Gastroesophageal sphincter (tissue), 3 donors: ENCODE data around the gene ZFYVE28.

Experiments
- EP300 ChIP-seq: sonication (generic); formaldehyde crosslinking; IDR thresholded peaks from one replicate; pipeline ENCODE4 v1.6.1; 2017; ENCODE audit warnings: antibody characterized with exemption, mild to moderate bottlenecking
- POLR2A ChIP-seq, 2 donors: fragments of 450-650 bp; IDR thresholded peaks; one replicate each; pipeline ENCODE4 v1.6.1; 2017; ENCODE audit warnings: antibody characterized with exemption in 2 of 2, mild to moderate bottlenecking in 2 of 2, moderate library complexity in 1 of 2
- POLR2AphosphoS5 ChIP-seq: sonication (generic); formaldehyde crosslinking; IDR thresholded peaks from one replicate; pipeline ENCODE4 v1.6.1; 2017; ENCODE audit warnings: antibody characterized with exemption
- TF ChIP-seq, protein P1 (sequence below), 4 experiments: fragments of 200-600 bp in 2 of 4; fragments of 450-650 bp in 2 of 4; sonication (generic) in 1 of 4; IDR thresholded peaks; one replicate each; pipeline ENCODE4 v1.5.1; 2017 to 2019; ENCODE audit warnings: antibody characterized with exemption in 4 of 4, mild to moderate bottlenecking in 2 of 4, moderate library complexity in 2 of 4

- TF ChIP-seq EP300 (no peak), POLR2AphosphoS5 (no peak), POLR2A (IDR thresholded peaks at IDR 0.05) (no peak)
- TF ChIP-seq, protein P1, sequence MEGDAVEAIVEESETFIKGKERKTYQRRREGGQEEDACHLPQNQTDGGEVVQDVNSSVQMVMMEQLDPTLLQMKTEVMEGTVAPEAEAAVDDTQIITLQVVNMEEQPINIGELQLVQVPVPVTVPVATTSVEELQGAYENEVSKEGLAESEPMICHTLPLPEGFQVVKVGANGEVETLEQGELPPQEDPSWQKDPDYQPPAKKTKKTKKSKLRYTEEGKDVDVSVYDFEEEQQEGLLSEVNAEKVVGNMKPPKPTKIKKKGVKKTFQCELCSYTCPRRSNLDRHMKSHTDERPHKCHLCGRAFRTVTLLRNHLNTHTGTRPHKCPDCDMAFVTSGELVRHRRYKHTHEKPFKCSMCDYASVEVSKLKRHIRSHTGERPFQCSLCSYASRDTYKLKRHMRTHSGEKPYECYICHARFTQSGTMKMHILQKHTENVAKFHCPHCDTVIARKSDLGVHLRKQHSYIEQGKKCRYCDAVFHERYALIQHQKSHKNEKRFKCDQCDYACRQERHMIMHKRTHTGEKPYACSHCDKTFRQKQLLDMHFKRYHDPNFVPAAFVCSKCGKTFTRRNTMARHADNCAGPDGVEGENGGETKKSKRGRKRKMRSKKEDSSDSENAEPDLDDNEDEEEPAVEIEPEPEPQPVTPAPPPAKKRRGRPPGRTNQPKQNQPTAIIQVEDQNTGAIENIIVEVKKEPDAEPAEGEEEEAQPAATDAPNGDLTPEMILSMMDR (IDR thresholded peaks at IDR 0.05), result no peak
Measured at GRCh38 chr4:2341261-2341841, 77.1 kb downstream of the ZFYVE28 start.
